NCI-H460 (cell line): ENCODE results near the gene YLPM1. TPM values are rescaled to one million over a fixed set of nuclear protein-coding genes. Genes with fewer than 3 reads are reported as not detected.
"Not testable (repeated sequence)": the region's sequence is repeated elsewhere in the genome, so short reads cannot be mapped to it uniquely, and the experiment has no call there.

ENCODE experiments used
- DNase-seq: peaks from one replicate; pipeline ENCODE4 v3.0.0-alpha.2; 2016; ENCODE audit warnings: low read depth; ENCODE audit errors: extremely low read depth
- polyA plus RNA-seq: library from polyadenylated mRNA; depleted of rRNA; stranded (reverse); fragments of >200 nt; gene quantifications from 2 replicates; pipeline ENCODE4 v1.2.3, GENCODE V29; 2014; cell fraction: nucleus; rRNA removed
- total RNA-seq: library from RNA; depleted of rRNA; stranded (reverse); fragments of >200 nt; shearing (Covaris generic); gene quantifications from 2 replicates; pipeline ENCODE4 v1.2.3, GENCODE V29; 2014; rRNA removed

YLPM1 gene
- total RNA-seq, result 23.6 and 24.7 TPM in 2 replicates
- 16.7 and 33.5 TPM in 2 replicates for polyA plus RNA-seq

- peak; percentile 97 for DNase-seq
Measured at GRCh38 chr14:74762917-74763802, at the start of gene YLPM1. TSS of gene YLPM1 (plus strand) at chr14:74763316. CDS start at chr14:74763490, 174 bp downstream.

- DNase-seq, result no peak
Measured at GRCh38 chr14:74713395-74713735, 49.8 kb upstream of the YLPM1 start.

GRCh38 chr14:74720526-74720925, 42.6 kb upstream of the YLPM1 start:
- no peak for DNase-seq

- DNase-seq, result no peak
Measured at GRCh38 chr14:74723134-74723533, 40.0 kb upstream of the YLPM1 start.

- no peak for DNase-seq
Measured at GRCh38 chr14:74732387-74732786, 30.7 kb upstream of the YLPM1 start.

GRCh38 chr14:74733221-74733620, 29.9 kb upstream of the YLPM1 start:
- no peak for DNase-seq

- DNase-seq, result no peak
Measured at GRCh38 chr14:74735125-74735524, 28.0 kb upstream of the YLPM1 start.

- DNase-seq, result no peak
Measured at GRCh38 chr14:74737753-74738325, 25.3 kb upstream of the YLPM1 start.

GRCh38 chr14:74739293-74740030, 23.7 kb upstream of the YLPM1 start:
- DNase-seq, result no peak

GRCh38 chr14:74747237-74747636, 15.9 kb upstream of the YLPM1 start:
- no peak for DNase-seq

GRCh38 chr14:74754157-74754556, 9.0 kb upstream of the YLPM1 start:
- no peak for DNase-seq

- DNase-seq, result no peak
Measured at GRCh38 chr14:74754899-74755298, 8.2 kb upstream of the YLPM1 start.

- DNase-seq, result no peak
Measured at GRCh38 chr14:74756326-74756725, 6.8 kb upstream of the YLPM1 start.

GRCh38 chr14:74758505-74758904, 4.6 kb upstream of the YLPM1 start:
- DNase-seq, result not testable (repeated sequence)

- DNase-seq, result no peak
Measured at GRCh38 chr14:74763803-74764531, 851 bp downstream of the YLPM1 start.

GRCh38 chr14:74765721-74766120, 2.6 kb downstream of the YLPM1 start:
- no peak for DNase-seq

GRCh38 chr14:74771399-74771798, 8.3 kb downstream of the YLPM1 start:
- no peak for DNase-seq

GRCh38 chr14:74784634-74785033, 21.5 kb downstream of the YLPM1 start:
- no peak for DNase-seq

- no peak for DNase-seq
Measured at GRCh38 chr14:74785056-74785613, 22.0 kb downstream of the YLPM1 start.

- no peak for DNase-seq
Measured at GRCh38 chr14:74786796-74787315, 23.7 kb downstream of the YLPM1 start.
